Osteoblast (primary cell): ENCODE measurements around the gene C6orf89. TPM values are rescaled to one million over a fixed set of nuclear protein-coding genes. Genes with fewer than 3 reads are reported as not detected.
A peak's percentile ranks its signal among the peaks of the same experiment; 100 is the strongest.

Experiments
- DNase-seq: peaks from one replicate; pipeline ENCODE4 v3.0.0; 2011; ENCODE audit warnings: low spot score, mixed read lengths; ENCODE audit not compliant: insufficient read length; ENCODE audit errors: missing footprints
- H2AFZ ChIP-seq: 2 replicates; pipeline ENCODE4 v1.6.0; 2011; ENCODE audit warnings: mild to moderate bottlenecking, low read length
- H3K27ac ChIP-seq: 2 replicates; pipeline ENCODE4 v1.5.1; 2011; ENCODE audit warnings: mild to moderate bottlenecking, low read depth, low read length, moderate library complexity
- H3K27me3 ChIP-seq: 2 replicates; pipeline ENCODE4 v1.6.0; 2012; ENCODE audit warnings: mild to moderate bottlenecking, control low read depth, inconsistent platforms, low read length, moderate library complexity; ENCODE audit not compliant: insufficient read depth
- H3K36me3 ChIP-seq: 2 replicates; pipeline ENCODE4 v1.5.1; 2011; ENCODE audit warnings: mild to moderate bottlenecking, low read length, control low read depth, moderate library complexity; ENCODE audit not compliant: insufficient read depth
- H3K4me1 ChIP-seq: 2 replicates; pipeline ENCODE4 v1.5.1; 2011; ENCODE audit warnings: mild to moderate bottlenecking, low read length, control low read depth, moderate library complexity; ENCODE audit not compliant: insufficient read depth
- H3K4me2 ChIP-seq: 2 replicates; pipeline ENCODE4 v1.6.0; 2011; ENCODE audit warnings: mild to moderate bottlenecking, low read length; ENCODE audit not compliant: insufficient read depth
- H3K4me3 ChIP-seq: fragments of 200-600 bp; sonication (generic); 3 replicates; pipeline ENCODE4 v1.5.1; 2012; ENCODE audit warnings: mild to moderate bottlenecking, low read length, inconsistent platforms; ENCODE audit not compliant: insufficient read depth
- H3K79me2 ChIP-seq: 2 replicates; pipeline ENCODE4 v1.6.0; 2012; ENCODE audit warnings: mild to moderate bottlenecking, low read length, control low read depth, inconsistent platforms; ENCODE audit not compliant: insufficient read depth
- H3K9me3 ChIP-seq: 2 replicates; pipeline ENCODE4 v1.5.1; 2011; ENCODE audit warnings: low read depth, low read length, control low read depth
- H4K20me1 ChIP-seq: 2 replicates; pipeline ENCODE4 v1.6.0; 2012; ENCODE audit warnings: mild to moderate bottlenecking, low read length, control low read depth; ENCODE audit not compliant: insufficient read depth
- total RNA-seq: library from RNA; depleted of rRNA; stranded (reverse); fragments of >200 nt; gene quantifications from 2 replicates; pipeline ENCODE4 v1.2.3, GENCODE V29; 2012
- TF ChIP-seq, protein P1 (sequence below): IDR thresholded peaks from 2 replicates; pipeline ENCODE4 v1.5.1; 2011; ENCODE audit warnings: mild to moderate bottlenecking, low read depth, low read length, moderate library complexity; ENCODE audit errors: extremely low read depth

C6orf89 gene
- total RNA-seq, 1 donor: 59.0 TPM

DNA sequence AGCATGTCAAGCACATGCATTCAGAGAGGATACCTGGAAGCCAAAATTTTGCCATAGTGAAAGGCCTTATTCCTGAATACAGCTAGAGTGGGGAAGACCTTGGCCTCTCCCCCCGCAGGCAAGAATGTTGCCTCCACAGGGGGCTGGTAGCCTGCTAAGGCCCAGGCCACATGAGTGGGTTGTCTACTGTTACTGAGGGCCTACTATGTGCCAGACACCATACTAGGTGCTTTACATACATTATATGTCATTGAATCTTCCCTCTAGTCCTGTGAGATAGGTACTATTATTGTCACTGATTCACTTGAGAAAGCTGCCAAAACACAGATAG lies 68.1 kb downstream of the C6orf89 start:
- DNase-seq: no peak
- TF ChIP-seq, protein P1, sequence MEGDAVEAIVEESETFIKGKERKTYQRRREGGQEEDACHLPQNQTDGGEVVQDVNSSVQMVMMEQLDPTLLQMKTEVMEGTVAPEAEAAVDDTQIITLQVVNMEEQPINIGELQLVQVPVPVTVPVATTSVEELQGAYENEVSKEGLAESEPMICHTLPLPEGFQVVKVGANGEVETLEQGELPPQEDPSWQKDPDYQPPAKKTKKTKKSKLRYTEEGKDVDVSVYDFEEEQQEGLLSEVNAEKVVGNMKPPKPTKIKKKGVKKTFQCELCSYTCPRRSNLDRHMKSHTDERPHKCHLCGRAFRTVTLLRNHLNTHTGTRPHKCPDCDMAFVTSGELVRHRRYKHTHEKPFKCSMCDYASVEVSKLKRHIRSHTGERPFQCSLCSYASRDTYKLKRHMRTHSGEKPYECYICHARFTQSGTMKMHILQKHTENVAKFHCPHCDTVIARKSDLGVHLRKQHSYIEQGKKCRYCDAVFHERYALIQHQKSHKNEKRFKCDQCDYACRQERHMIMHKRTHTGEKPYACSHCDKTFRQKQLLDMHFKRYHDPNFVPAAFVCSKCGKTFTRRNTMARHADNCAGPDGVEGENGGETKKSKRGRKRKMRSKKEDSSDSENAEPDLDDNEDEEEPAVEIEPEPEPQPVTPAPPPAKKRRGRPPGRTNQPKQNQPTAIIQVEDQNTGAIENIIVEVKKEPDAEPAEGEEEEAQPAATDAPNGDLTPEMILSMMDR: no peak
- no peak overlapping the region for H3K4me3 ChIP-seq

DNA sequence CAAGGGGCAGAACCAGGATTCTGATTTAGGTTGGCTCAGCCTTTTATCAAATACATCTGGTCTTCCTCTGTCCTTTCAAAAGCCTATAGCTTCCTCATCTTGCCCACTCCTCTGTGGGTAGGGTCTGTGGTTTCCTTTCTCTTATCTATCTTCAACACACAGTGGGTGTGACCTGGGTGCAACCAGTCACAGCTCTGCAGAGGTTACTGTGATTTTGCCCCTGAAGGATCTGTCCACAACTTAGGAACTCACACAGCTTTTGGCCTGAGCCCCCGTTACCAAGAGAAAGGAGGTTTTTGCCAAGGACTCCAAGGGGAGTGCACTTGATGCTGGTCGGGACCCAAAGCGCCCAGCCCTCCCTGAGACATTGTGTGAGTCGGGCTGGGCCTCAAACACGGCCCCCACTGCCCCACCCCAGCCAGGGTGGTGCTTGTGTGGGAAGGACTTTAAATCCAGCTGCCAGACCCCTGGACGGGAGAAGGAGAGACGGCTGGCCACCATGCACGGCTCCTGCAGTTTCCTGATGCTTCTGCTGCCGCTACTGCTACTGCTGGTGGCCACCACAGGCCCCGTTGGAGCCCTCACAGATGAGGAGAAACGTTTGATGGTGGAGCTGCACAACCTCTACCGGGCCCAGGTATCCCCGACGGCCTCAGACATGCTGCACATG lies 68.6 kb downstream of the C6orf89 start, which contains the start of gene PI16:
Gene PI16, plus strand, starts transcription at position 477 of the 670 bp plus-strand sequence. Its CDS starts 23 bp downstream, at position 500.
- TF ChIP-seq, protein P1: no peak
- H3K4me3 ChIP-seq: no peak within 1 kb of the TSS
- peak; percentile 78 for DNase-seq
- no peaks in the 10 kb centered on the region for H3K27me3 ChIP-seq
- no peak within 1 kb of the TSS for H3K27ac ChIP-seq
- H3K79me2 ChIP-seq: no peaks in the 10 kb centered on the region
- no peak within 1 kb of the TSS for H2AFZ ChIP-seq
- H3K36me3 ChIP-seq: no peaks in the 10 kb centered on the region
- peaks cover 7% of the 10 kb centered on the region for H3K4me1 ChIP-seq
- no peaks in the 10 kb centered on the region for H3K9me3 ChIP-seq
- no peak within 1 kb of the TSS for H3K4me2 ChIP-seq
- no peaks in the 10 kb centered on the region for H4K20me1 ChIP-seq

More for the DNA sequence above, 68.1 kb downstream of the C6orf89 start:
- Histone ChIP-seq H3K9me3 (no peaks in the 10 kb centered on the region), H3K27me3 (no peaks in the 10 kb centered on the region), H3K4me2 (no peak overlapping the region), H3K27ac (no peak overlapping the region), H4K20me1 (no peaks in the 10 kb centered on the region), H3K4me1 (peaks cover 10% of the 10 kb centered on the region), H2AFZ (no peak overlapping the region), H3K79me2 (no peaks in the 10 kb centered on the region), H3K36me3 (no peaks in the 10 kb centered on the region)

DNA sequence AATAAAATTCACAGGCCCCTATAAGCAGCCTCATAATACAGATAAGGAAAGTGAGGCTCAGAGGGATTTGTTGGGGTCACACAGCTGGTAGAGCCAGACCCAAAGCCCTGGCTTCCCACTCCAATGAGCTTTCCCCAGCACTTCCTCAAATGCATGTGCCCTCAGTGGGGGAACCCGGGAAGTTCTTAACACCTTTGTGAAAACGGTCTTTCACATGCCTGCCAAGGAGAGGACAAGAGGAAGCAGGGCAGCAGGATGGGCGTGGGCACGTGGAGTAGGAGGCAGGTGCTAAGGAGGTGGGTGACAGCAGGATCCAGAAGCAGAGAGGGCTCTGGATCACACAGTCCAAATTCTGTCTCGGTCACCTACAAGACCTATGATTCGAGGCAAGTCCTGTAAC lies 69.4 kb downstream of the C6orf89 start:
- TF ChIP-seq, protein P1: no peak
- peak; percentile 57 for DNase-seq
- peaks cover 3% of the 10 kb centered on the region for H3K4me1 ChIP-seq
- no peak overlapping the region for H2AFZ ChIP-seq
- H3K4me3 ChIP-seq: no peak overlapping the region
- no peaks in the 10 kb centered on the region for H3K79me2 ChIP-seq
- H3K4me2 ChIP-seq: no peak overlapping the region
- no peaks in the 10 kb centered on the region for H3K36me3 ChIP-seq
- no peaks in the 10 kb centered on the region for H4K20me1 ChIP-seq
- H3K27ac ChIP-seq: no peak overlapping the region
- H3K9me3 ChIP-seq: no peaks in the 10 kb centered on the region
- H3K27me3 ChIP-seq: no peaks in the 10 kb centered on the region

DNA sequence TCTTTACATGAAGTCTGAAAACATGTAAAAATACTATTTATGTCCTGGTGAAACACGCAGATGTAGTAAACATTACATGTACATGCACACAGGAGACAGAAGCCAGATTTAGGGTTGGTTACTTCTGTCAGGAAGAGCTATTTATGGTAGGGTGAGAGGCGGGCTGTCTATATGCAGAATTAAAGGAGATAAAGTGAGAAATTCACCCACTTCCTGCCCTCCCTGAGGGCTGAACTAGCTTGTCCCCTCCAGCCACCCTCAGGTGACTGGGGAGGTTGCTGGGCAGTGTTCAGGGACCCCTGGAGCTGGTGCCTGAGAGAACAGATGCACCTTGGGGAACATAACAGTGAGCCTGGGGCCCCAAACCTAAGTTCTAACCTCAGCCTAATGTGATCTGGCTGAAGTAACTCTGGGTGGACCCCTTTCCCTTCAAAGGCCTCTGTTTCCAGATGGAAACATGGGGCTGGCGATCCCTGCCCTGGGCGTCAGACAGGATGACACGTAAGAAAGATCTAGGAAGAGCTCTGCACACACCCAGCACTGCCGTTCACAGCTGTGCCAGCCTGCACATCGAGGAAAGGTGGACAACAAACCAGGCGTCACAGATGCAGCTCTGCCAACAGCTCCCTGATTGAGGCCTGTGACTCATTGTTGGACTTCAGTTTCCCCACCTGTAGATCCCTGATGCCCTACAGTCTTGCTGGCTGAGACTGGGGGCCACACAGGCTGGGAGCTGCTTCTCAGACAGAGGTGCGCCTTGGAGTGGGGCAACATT lies 70.1 kb downstream of the C6orf89 start:
- Histone ChIP-seq H3K4me3 (no peak overlapping the region), H3K79me2 (no peaks in the 10 kb centered on the region), H3K4me1 (peaks cover 9% of the 10 kb centered on the region), H3K9me3 (no peaks in the 10 kb centered on the region), H3K27me3 (no peaks in the 10 kb centered on the region), H3K27ac (no peak overlapping the region), H3K36me3 (no peaks in the 10 kb centered on the region), H4K20me1 (no peaks in the 10 kb centered on the region), H3K4me2 (no peak overlapping the region), H2AFZ (no peak overlapping the region)
- peak; percentile 82 for DNase-seq
- TF ChIP-seq, protein P1: no peak
